ENCODE results near the gene EXOC4.
"Not testable (repeated sequence)": the region's sequence is repeated elsewhere in the genome, so short reads cannot be mapped to it uniquely, and the experiment has no call there.

Gene EXOC4

GRCh38 chr7:133314084-133314483, 61.2 kb downstream of the EXOC4 start:
- Histone ChIP-seq H3K4me1 (ENCODE audit: insufficient read depth, low read length) (no peaks in the 10 kb centered on the region), H3K36me3 (ENCODE audit: insufficient read depth, low read length) (no peaks in the 10 kb centered on the region), H3K9ac (ENCODE audit: low read depth, low read length) (no peak overlapping the region), H3K9me3 (ENCODE audit: control insufficient read depth, insufficient read depth, low read length) (no peaks in the 10 kb centered on the region)

- no peaks in the 10 kb centered on the region for H3K9me3 ChIP-seq (ENCODE audit: control insufficient read depth, insufficient read depth, low read length)
- H3K4me1 ChIP-seq (ENCODE audit: insufficient read depth, low read length) = no peaks in the 10 kb centered on the region
- H3K36me3 ChIP-seq (ENCODE audit: insufficient read depth, low read length) = no peaks in the 10 kb centered on the region
- H3K9ac ChIP-seq (ENCODE audit: low read depth, low read length) = no peak overlapping the region
Observed at GRCh38 chr7:133315332-133316040, 62.6 kb downstream of the EXOC4 start.

GRCh38 chr7:133319842-133320241, 67.0 kb downstream of the EXOC4 start:
- no peaks in the 10 kb centered on the region for H3K36me3 ChIP-seq (ENCODE audit: insufficient read depth, low read length)
- no peaks in the 10 kb centered on the region; the same call in 1 of the 2 replicates for H3K9me3 ChIP-seq (ENCODE audit: control insufficient read depth, insufficient read depth, low read length)
- H3K9ac ChIP-seq (ENCODE audit: low read depth, low read length) = no peak overlapping the region
- no peaks in the 10 kb centered on the region for H3K4me1 ChIP-seq (ENCODE audit: insufficient read depth, low read length)

GRCh38 chr7:133320891-133321290, 68.0 kb downstream of the EXOC4 start:
- H3K9ac ChIP-seq (ENCODE audit: low read depth, low read length) = no peak overlapping the region
- no peaks in the 10 kb centered on the region for H3K36me3 ChIP-seq (ENCODE audit: insufficient read depth, low read length)
- no peaks in the 10 kb centered on the region for H3K4me1 ChIP-seq (ENCODE audit: insufficient read depth, low read length)
- no peaks in the 10 kb centered on the region; the same call in 1 of the 2 replicates for H3K9me3 ChIP-seq (ENCODE audit: control insufficient read depth, insufficient read depth, low read length)

- not testable (repeated sequence) for H3K9me3 ChIP-seq (ENCODE audit: control insufficient read depth, insufficient read depth, low read length); H3K4me1 ChIP-seq (ENCODE audit: insufficient read depth, low read length); H3K36me3 ChIP-seq (ENCODE audit: insufficient read depth, low read length); H3K9ac ChIP-seq (ENCODE audit: low read depth, low read length)
Observed at GRCh38 chr7:133321366-133321765, 68.5 kb downstream of the EXOC4 start.

GRCh38 chr7:133326745-133327144, 73.9 kb downstream of the EXOC4 start:
- not testable (repeated sequence) for H3K9me3 ChIP-seq (ENCODE audit: control insufficient read depth, insufficient read depth, low read length); H3K4me1 ChIP-seq (ENCODE audit: insufficient read depth, low read length); H3K36me3 ChIP-seq (ENCODE audit: insufficient read depth, low read length); H3K9ac ChIP-seq (ENCODE audit: low read depth, low read length)

GRCh38 chr7:133328021-133328420, 75.1 kb downstream of the EXOC4 start:
- H3K9ac ChIP-seq (ENCODE audit: low read depth, low read length); H3K4me1 ChIP-seq (ENCODE audit: insufficient read depth, low read length); H3K36me3 ChIP-seq (ENCODE audit: insufficient read depth, low read length); H3K9me3 ChIP-seq (ENCODE audit: control insufficient read depth, insufficient read depth, low read length): not testable (repeated sequence)

- no peaks in the 10 kb centered on the region for H3K4me1 ChIP-seq (ENCODE audit: insufficient read depth, low read length)
- no peaks in the 10 kb centered on the region for H3K36me3 ChIP-seq (ENCODE audit: insufficient read depth, low read length)
- no peak overlapping the region for H3K9ac ChIP-seq (ENCODE audit: low read depth, low read length)
- no peaks in the 10 kb centered on the region for H3K9me3 ChIP-seq (ENCODE audit: control insufficient read depth, insufficient read depth, low read length)
Observed at GRCh38 chr7:133330085-133330484, 77.2 kb downstream of the EXOC4 start.

GRCh38 chr7:133331861-133332260, 79.0 kb downstream of the EXOC4 start:
- Histone ChIP-seq H3K36me3 (ENCODE audit: insufficient read depth, low read length) (no peaks in the 10 kb centered on the region), H3K9ac (ENCODE audit: low read depth, low read length) (no peak overlapping the region), H3K9me3 (ENCODE audit: control insufficient read depth, insufficient read depth, low read length) (no peaks in the 10 kb centered on the region), H3K4me1 (ENCODE audit: insufficient read depth, low read length) (no peaks in the 10 kb centered on the region)

GRCh38 chr7:133339772-133340171, 86.9 kb downstream of the EXOC4 start:
- H3K36me3 ChIP-seq (ENCODE audit: insufficient read depth, low read length) = no peaks in the 10 kb centered on the region
- H3K9ac ChIP-seq (ENCODE audit: low read depth, low read length) = no peak overlapping the region
- H3K4me1 ChIP-seq (ENCODE audit: insufficient read depth, low read length) = no peaks in the 10 kb centered on the region
- H3K9me3 ChIP-seq (ENCODE audit: control insufficient read depth, insufficient read depth, low read length) = peaks cover 5% of the 10 kb centered on the region; the same call in 1 of the 2 replicates

GRCh38 chr7:133344275-133344674, 91.4 kb downstream of the EXOC4 start:
- Histone ChIP-seq H3K4me1 (ENCODE audit: insufficient read depth, low read length) (peaks cover 11% of the 10 kb centered on the region), H3K36me3 (ENCODE audit: insufficient read depth, low read length) (no peaks in the 10 kb centered on the region), H3K9me3 (ENCODE audit: control insufficient read depth, insufficient read depth, low read length) (peaks cover 5% of the 10 kb centered on the region; the same call in 1 of the 2 replicates), H3K9ac (ENCODE audit: low read depth, low read length) (no peak overlapping the region)

- Histone ChIP-seq H3K4me1 (ENCODE audit: insufficient read depth, low read length) (peaks cover 11% of the 10 kb centered on the region), H3K36me3 (ENCODE audit: insufficient read depth, low read length) (no peaks in the 10 kb centered on the region), H3K9me3 (ENCODE audit: control insufficient read depth, insufficient read depth, low read length) (no peaks in the 10 kb centered on the region), H3K9ac (ENCODE audit: low read depth, low read length) (no peak overlapping the region)
Observed at GRCh38 chr7:133345690-133346421, 93.0 kb downstream of the EXOC4 start.

GRCh38 chr7:133348250-133348649, 95.4 kb downstream of the EXOC4 start:
- Histone ChIP-seq H3K36me3 (ENCODE audit: insufficient read depth, low read length) (no peaks in the 10 kb centered on the region), H3K9me3 (ENCODE audit: control insufficient read depth, insufficient read depth, low read length) (peaks cover 3% of the 10 kb centered on the region; the same call in 1 of the 2 replicates), H3K9ac (ENCODE audit: low read depth, low read length) (no peak overlapping the region), H3K4me1 (ENCODE audit: insufficient read depth, low read length) (peaks cover 11% of the 10 kb centered on the region)

- H3K36me3 ChIP-seq (ENCODE audit: insufficient read depth, low read length) = no peaks in the 10 kb centered on the region
- no peak overlapping the region for H3K9ac ChIP-seq (ENCODE audit: low read depth, low read length)
- peaks cover 12% of the 10 kb centered on the region for H3K4me1 ChIP-seq (ENCODE audit: insufficient read depth, low read length)
- peaks cover 5% of the 10 kb centered on the region; the same call in 1 of the 2 replicates for H3K9me3 ChIP-seq (ENCODE audit: control insufficient read depth, insufficient read depth, low read length)
Observed at GRCh38 chr7:133349101-133349500, 96.2 kb downstream of the EXOC4 start.

GRCh38 chr7:133352430-133352829, 99.6 kb downstream of the EXOC4 start:
- peaks cover 14% of the 10 kb centered on the region for H3K4me1 ChIP-seq (ENCODE audit: insufficient read depth, low read length)
- no peak overlapping the region for H3K9ac ChIP-seq (ENCODE audit: low read depth, low read length)
- H3K9me3 ChIP-seq (ENCODE audit: control insufficient read depth, insufficient read depth, low read length) = peaks cover 5% of the 10 kb centered on the region; the same call in 1 of the 2 replicates
- H3K36me3 ChIP-seq (ENCODE audit: insufficient read depth, low read length) = no peaks in the 10 kb centered on the region

All from ES-I3 (cell line).